Liver (tissue), 9 donors: Measurements from ENCODE around the gene MMS19. TPM values are rescaled to one million over a fixed set of nuclear protein-coding genes. Genes with fewer than 3 reads are reported as not detected.
A peak's percentile ranks its signal among the peaks of the same experiment; 100 is the strongest.

ENCODE experiments used
- DNase-seq: peaks from one replicate; pipeline ENCODE4 v3.0.0-alpha.2; 2017; ENCODE audit warnings: low spot score
- H3K27ac ChIP-seq, 2 donors: one replicate each; pipeline ENCODE4 v1.7.0; 2013; ENCODE audit warnings: inconsistent platforms in 2 of 2, low read length in 2 of 2, control low read depth in 1 of 2, low read depth in 1 of 2, mild to moderate bottlenecking in 1 of 2
- H3K27me3 ChIP-seq, 4 donors: one replicate each; pipeline versions ENCODE4 v1.6.1 to v1.7.0; 2013; ENCODE audit warnings: low read length in 3 of 4, inconsistent platforms in 1 of 4, mild to moderate bottlenecking in 1 of 4, moderate library complexity in 1 of 4; ENCODE audit not compliant: control insufficient read depth in 4 of 4, insufficient read depth in 4 of 4
- H3K36me3 ChIP-seq, 4 donors: one replicate each; pipeline versions ENCODE4 v1.6.1 to v1.7.0; 2013; ENCODE audit warnings: low read length in 3 of 4, mild to moderate bottlenecking in 3 of 4, low read depth in 1 of 4, moderate library complexity in 1 of 4; ENCODE audit not compliant: control insufficient read depth in 4 of 4, insufficient read depth in 3 of 4
- H3K4me1 ChIP-seq, 4 donors: one replicate each; pipeline versions ENCODE4 v1.6.1 to v1.7.0; 2013; ENCODE audit warnings: low read length in 3 of 4, mild to moderate bottlenecking in 3 of 4, moderate library complexity in 1 of 4; ENCODE audit not compliant: control insufficient read depth in 4 of 4, insufficient read depth in 4 of 4
- H3K4me3 ChIP-seq, 3 donors: one replicate each; pipeline versions ENCODE4 v1.6.1 to v1.7.0; 2013; ENCODE audit warnings: low read length in 3 of 3, control low read depth in 1 of 3, low read depth in 1 of 3, mild to moderate bottlenecking in 1 of 3
- H3K9ac ChIP-seq, 2 donors: one replicate each; pipeline ENCODE4 v1.7.0; 2013; ENCODE audit warnings: low read length in 2 of 2, mild to moderate bottlenecking in 2 of 2, moderate library complexity in 2 of 2, control low read depth in 1 of 2, low read depth in 1 of 2
- H3K9me3 ChIP-seq, 4 donors: one replicate each; pipeline versions ENCODE4 v1.6.1 to v1.7.0; 2013; ENCODE audit warnings: low read length in 3 of 4; ENCODE audit not compliant: control insufficient read depth in 4 of 4
- CTCF ChIP-seq: fragments of 150-350 bp; IDR thresholded peaks from 2 replicates; pipeline ENCODE4 v1.5.1; 2017; ENCODE audit warnings: improper control_type of control experiment, low read depth, low read length; ENCODE audit not compliant: missing input control
- GABPA ChIP-seq, 2 donors: IDR thresholded peaks in 1 of 2; conservative IDR thresholded peaks in 1 of 2; 2 replicates each; pipeline ENCODE4 v1.6.1; 2016; ENCODE audit warnings: antibody characterized with exemption in 2 of 2, mild to moderate bottlenecking in 1 of 2, moderate library complexity in 1 of 2
- HNF4A ChIP-seq, 2 donors: conservative IDR thresholded peaks; 2 replicates each; pipeline ENCODE4 v1.6.1; 2016; ENCODE audit warnings: antibody characterized with exemption in 2 of 2, mild to moderate bottlenecking in 2 of 2
- HNF4G ChIP-seq: IDR thresholded peaks from 2 replicates; pipeline ENCODE4 v1.6.1; 2016; ENCODE audit warnings: antibody characterized with exemption
- JUND ChIP-seq, 2 donors: IDR thresholded peaks; 2 replicates each; pipeline ENCODE4 v1.6.1; 2016; ENCODE audit warnings: antibody characterized with exemption in 2 of 2
- NR2F2 ChIP-seq: IDR thresholded peaks from 2 replicates; pipeline ENCODE4 v1.6.1; 2016; ENCODE audit warnings: antibody characterized with exemption
- TAF1 ChIP-seq: conservative IDR thresholded peaks from 2 replicates; pipeline ENCODE4 v1.6.1; 2016; ENCODE audit warnings: antibody characterized with exemption, mild to moderate bottlenecking
- YY1 ChIP-seq: IDR thresholded peaks from 2 replicates; pipeline ENCODE4 v1.6.1; 2016; ENCODE audit warnings: antibody characterized with exemption, mild to moderate bottlenecking
- WGBS: extraction: QIAGEN DNeasy Blood & Tissue Kit; methylation state at CpG from one replicate; pipeline ENCODE4 v1.1.7; 2013; 5-methylcytosine and 5-hydroxymethylcytosine counted together
- polyA plus RNA-seq, 2 donors: library from polyadenylated mRNA; stranded (reverse) in 1 of 2; unstranded in 1 of 2; fragments of 200-250 nt in 1 of 2; fragments of >200 nt in 1 of 2; fragmentation: Nextera tagmentation in 1 of 2; extraction: Ambion mirVana in 1 of 2; gene quantifications; one replicate each; pipeline versions ENCODE4 v1.2.1 to v1.2.3, GENCODE V29; 2013 to 2015
- total RNA-seq, 2 donors: library from RNA; depleted of rRNA; stranded (reverse); fragments of >200 nt; gene quantifications; one replicate each; pipeline ENCODE4 v1.2.3, GENCODE V29; 2014
- TF ChIP-seq, protein P1 (sequence below): IDR thresholded peaks from 2 replicates; pipeline ENCODE4 v1.6.1; 2016; ENCODE audit warnings: antibody characterized with exemption
- TF ChIP-seq, protein P2 (sequence below): IDR thresholded peaks from 2 replicates; pipeline ENCODE4 v1.6.1; 2016; ENCODE audit warnings: antibody characterized with exemption, mild to moderate bottlenecking
- TF ChIP-seq, protein P3 (sequence below): IDR thresholded peaks from 2 replicates; pipeline ENCODE4 v1.6.1; 2016; ENCODE audit warnings: antibody characterized with exemption
- TF ChIP-seq, protein P4 (sequence below): IDR thresholded peaks from 2 replicates; pipeline ENCODE4 v1.6.1; 2016; ENCODE audit warnings: antibody characterized with exemption
- donor health status: healthy.
- donor health status: healthy.
- donor health status: healthy.
- donor health status: healthy.
- donor health status: healthy.

MMS19 gene
- total and polyA plus RNA-seq, 4 donors: 15.0 to 29.1 (median 24.1) TPM

DNA sequence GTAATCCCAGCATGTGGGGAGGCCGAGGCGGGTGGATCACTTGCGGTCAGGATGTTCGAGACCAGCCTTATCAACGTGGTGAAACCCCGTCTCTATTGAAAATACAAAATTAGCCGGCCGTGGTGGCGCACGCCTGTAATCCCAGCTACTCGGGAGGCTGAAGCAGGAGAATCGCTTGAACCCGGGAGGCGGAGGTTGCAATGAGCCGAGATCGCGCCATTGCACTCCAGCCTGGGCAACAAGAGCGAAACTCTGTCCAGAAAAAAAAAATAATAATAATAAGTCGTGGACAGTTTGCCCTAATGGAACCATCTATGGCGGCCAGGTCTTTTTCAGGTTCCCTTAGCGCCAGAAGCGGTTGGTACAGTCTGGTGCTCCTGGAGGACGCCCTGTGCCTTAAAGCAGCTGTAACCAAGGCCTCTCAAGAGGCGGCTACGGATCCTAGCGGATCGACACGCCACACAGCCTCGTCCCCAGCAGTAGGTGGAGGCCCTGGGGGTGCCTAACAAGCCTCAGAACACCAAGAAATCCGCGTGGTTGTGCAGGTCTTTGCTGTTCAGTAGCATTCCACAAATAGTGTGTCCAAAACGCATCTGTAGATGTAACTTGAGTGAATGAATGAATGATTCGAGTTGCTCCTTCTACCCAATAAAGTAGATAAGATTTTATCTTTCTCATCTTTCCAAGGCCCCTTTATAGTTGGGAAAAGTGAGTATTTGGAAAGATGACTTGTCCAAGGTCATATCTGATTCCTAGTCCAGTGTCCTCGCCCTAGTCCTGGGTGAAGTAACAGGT lies 71.2 kb downstream of the MMS19 start:
- peak overlapping the region; percentile 90 to 93 for H3K27ac ChIP-seq
- H3K4me1 ChIP-seq: peaks cover 2 to 20% (median 13%) of the 10 kb centered on the region in 4 donors
- H3K27me3 ChIP-seq: no peaks in the 10 kb centered on the region
- 23% methylated on average over 34 of the region's 34 CpGs for WGBS
- H3K9ac ChIP-seq: peak overlapping the region in 1 of 2 donors; percentile 22
- H3K36me3 ChIP-seq: peaks cover 2 to 21% (median 15%) of the 10 kb centered on the region in 4 donors
- no peak for DNase-seq
- TF ChIP-seq, protein P1, sequence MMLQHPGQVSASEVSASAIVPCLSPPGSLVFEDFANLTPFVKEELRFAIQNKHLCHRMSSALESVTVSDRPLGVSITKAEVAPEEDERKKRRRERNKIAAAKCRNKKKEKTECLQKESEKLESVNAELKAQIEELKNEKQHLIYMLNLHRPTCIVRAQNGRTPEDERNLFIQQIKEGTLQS: no peak
- TF ChIP-seq, protein P2, sequence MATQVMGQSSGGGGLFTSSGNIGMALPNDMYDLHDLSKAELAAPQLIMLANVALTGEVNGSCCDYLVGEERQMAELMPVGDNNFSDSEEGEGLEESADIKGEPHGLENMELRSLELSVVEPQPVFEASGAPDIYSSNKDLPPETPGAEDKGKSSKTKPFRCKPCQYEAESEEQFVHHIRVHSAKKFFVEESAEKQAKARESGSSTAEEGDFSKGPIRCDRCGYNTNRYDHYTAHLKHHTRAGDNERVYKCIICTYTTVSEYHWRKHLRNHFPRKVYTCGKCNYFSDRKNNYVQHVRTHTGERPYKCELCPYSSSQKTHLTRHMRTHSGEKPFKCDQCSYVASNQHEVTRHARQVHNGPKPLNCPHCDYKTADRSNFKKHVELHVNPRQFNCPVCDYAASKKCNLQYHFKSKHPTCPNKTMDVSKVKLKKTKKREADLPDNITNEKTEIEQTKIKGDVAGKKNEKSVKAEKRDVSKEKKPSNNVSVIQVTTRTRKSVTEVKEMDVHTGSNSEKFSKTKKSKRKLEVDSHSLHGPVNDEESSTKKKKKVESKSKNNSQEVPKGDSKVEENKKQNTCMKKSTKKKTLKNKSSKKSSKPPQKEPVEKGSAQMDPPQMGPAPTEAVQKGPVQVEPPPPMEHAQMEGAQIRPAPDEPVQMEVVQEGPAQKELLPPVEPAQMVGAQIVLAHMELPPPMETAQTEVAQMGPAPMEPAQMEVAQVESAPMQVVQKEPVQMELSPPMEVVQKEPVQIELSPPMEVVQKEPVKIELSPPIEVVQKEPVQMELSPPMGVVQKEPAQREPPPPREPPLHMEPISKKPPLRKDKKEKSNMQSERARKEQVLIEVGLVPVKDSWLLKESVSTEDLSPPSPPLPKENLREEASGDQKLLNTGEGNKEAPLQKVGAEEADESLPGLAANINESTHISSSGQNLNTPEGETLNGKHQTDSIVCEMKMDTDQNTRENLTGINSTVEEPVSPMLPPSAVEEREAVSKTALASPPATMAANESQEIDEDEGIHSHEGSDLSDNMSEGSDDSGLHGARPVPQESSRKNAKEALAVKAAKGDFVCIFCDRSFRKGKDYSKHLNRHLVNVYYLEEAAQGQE: no peak
- TF ChIP-seq TAF1: no peak
- TF ChIP-seq HNF4G: no peak
- TF ChIP-seq, protein P3, sequence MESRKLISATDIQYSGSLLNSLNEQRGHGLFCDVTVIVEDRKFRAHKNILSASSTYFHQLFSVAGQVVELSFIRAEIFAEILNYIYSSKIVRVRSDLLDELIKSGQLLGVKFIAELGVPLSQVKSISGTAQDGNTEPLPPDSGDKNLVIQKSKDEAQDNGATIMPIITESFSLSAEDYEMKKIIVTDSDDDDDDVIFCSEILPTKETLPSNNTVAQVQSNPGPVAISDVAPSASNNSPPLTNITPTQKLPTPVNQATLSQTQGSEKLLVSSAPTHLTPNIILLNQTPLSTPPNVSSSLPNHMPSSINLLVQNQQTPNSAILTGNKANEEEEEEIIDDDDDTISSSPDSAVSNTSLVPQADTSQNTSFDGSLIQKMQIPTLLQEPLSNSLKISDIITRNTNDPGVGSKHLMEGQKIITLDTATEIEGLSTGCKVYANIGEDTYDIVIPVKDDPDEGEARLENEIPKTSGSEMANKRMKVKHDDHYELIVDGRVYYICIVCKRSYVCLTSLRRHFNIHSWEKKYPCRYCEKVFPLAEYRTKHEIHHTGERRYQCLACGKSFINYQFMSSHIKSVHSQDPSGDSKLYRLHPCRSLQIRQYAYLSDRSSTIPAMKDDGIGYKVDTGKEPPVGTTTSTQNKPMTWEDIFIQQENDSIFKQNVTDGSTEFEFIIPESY: no peak
- TF ChIP-seq, protein P4, sequence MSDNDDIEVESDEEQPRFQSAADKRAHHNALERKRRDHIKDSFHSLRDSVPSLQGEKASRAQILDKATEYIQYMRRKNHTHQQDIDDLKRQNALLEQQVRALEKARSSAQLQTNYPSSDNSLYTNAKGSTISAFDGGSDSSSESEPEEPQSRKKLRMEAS: no peak
- no peak for TF ChIP-seq CTCF
- TF ChIP-seq GABPA (IDR thresholded peaks at IDR 0.05 in 1 of 2, conservative IDR thresholded peaks at IDR 0.05 in 1 of 2): no peak
- no peak for TF ChIP-seq NR2F2
- no peak for TF ChIP-seq YY1
- TF ChIP-seq HNF4A (conservative IDR thresholded peaks at IDR 0.05): no peak
- TF ChIP-seq JUND (IDR thresholded peaks at IDR 0.05): no peak
- peak overlapping the region; percentile 91 to 98 (median 96) for H3K4me3 ChIP-seq
- H3K9me3 ChIP-seq: no peaks in the 10 kb centered on the region
